SK-N-SH treated with all-trans-retinoic acid at 6 μM for 48 hours (cell line): ENCODE measurements around the gene HSCB.

Source experiments
- ATAC-seq: fragments of 200-7000 bp; cut with Tn5 transposase; 3 replicates; pipeline ENCODE4 v1.9.1; 2020; ENCODE audit warnings: mild to moderate bottlenecking, moderate library complexity
- BACH2 ChIP-seq: fragments of 250-450 bp; sonication (Bioruptor Pico); IDR thresholded peaks from 2 replicates; pipeline ENCODE4 v1.9.0; 2021; ENCODE audit warnings: mild to moderate bottlenecking, borderline replicate concordance
- CSDC2 ChIP-seq: fragments of 250-450 bp; sonication (Bioruptor Pico); IDR thresholded peaks from 2 replicates; pipeline ENCODE4 v1.5.0; 2020; ENCODE audit warnings: mild to moderate bottlenecking, moderate library complexity
- ESRRG ChIP-seq: fragments of 250-450 bp; sonication (Bioruptor Pico); IDR thresholded peaks from 2 replicates; pipeline ENCODE4 v1.6.1; 2021; ENCODE audit warnings: mild to moderate bottlenecking
- GLIS3 ChIP-seq: fragments of 250-450 bp; sonication (Bioruptor Pico); IDR thresholded peaks from 2 replicates; pipeline ENCODE4 v1.5.0; 2020; ENCODE audit warnings: mild to moderate bottlenecking, moderate library complexity
- ISL1 ChIP-seq: fragments of 250-450 bp; sonication (Bioruptor Pico); IDR thresholded peaks from 2 replicates; pipeline ENCODE4 v2.1.2; 2022; ENCODE audit warnings: mild to moderate bottlenecking, moderate library complexity
- OSR1 ChIP-seq: fragments of 250-450 bp; sonication (Bioruptor Pico); IDR thresholded peaks from 2 replicates; pipeline ENCODE4 v1.8.0; 2022; ENCODE audit warnings: moderate library complexity, mild to moderate bottlenecking, inconsistent platforms
- PPARA ChIP-seq: fragments of 250-450 bp; sonication (Bioruptor Pico); IDR thresholded peaks from 2 replicates; pipeline ENCODE4 v1.5.0; 2020; ENCODE audit warnings: mild to moderate bottlenecking, borderline replicate concordance
- RARB ChIP-seq: fragments of 250-450 bp; sonication (Bioruptor Pico); IDR thresholded peaks from 2 replicates; pipeline ENCODE4 v1.8.0; 2021; ENCODE audit warnings: mild to moderate bottlenecking, moderate library complexity
- SNAI2 ChIP-seq: fragments of 250-450 bp; sonication (Bioruptor Pico); IDR thresholded peaks from 2 replicates; pipeline ENCODE4 v1.5.0; 2020; ENCODE audit warnings: mild to moderate bottlenecking, moderate library complexity
- TCF4 ChIP-seq: fragments of 250-450 bp; sonication (Bioruptor Pico); IDR thresholded peaks from 2 replicates; pipeline ENCODE4 v1.8.0; 2021; ENCODE audit warnings: mild to moderate bottlenecking, moderate library complexity, borderline replicate concordance
- TOX ChIP-seq: fragments of 250-450 bp; sonication (Bioruptor Pico); IDR thresholded peaks from 2 replicates; pipeline ENCODE4 v1.8.0; 2021; ENCODE audit warnings: mild to moderate bottlenecking, moderate library complexity, borderline replicate concordance
- ZC3H10 ChIP-seq: fragments of 250-450 bp; sonication (Bioruptor Pico); IDR thresholded peaks from 2 replicates; pipeline ENCODE4 v1.5.1; 2021; ENCODE audit warnings: mild to moderate bottlenecking, moderate library complexity
- ZFP3 ChIP-seq: fragments of 250-450 bp; sonication (Bioruptor Pico); IDR thresholded peaks from 2 replicates; pipeline ENCODE4 v1.5.0; 2020; ENCODE audit warnings: mild to moderate bottlenecking, moderate library complexity
- ZFP30 ChIP-seq: fragments of 450-650 bp; formaldehyde crosslinking; IDR thresholded peaks from 2 replicates; pipeline ENCODE4 v1.5.0; 2022; ENCODE audit warnings: mild to moderate bottlenecking, moderate library complexity
- ZNF565 ChIP-seq: fragments of 450-650 bp; formaldehyde crosslinking; conservative IDR thresholded peaks from 2 replicates; pipeline ENCODE4 v1.5.0; 2020; ENCODE audit warnings: low read depth, mild to moderate bottlenecking, moderate library complexity
- ZNF70 ChIP-seq: fragments of 450-650 bp; formaldehyde crosslinking; IDR thresholded peaks from 2 replicates; pipeline ENCODE4 v1.5.0; 2020; ENCODE audit warnings: mild to moderate bottlenecking, moderate library complexity
- ZNF8 ChIP-seq: fragments of 450-650 bp; formaldehyde crosslinking; IDR thresholded peaks from 2 replicates; pipeline ENCODE4 v1.5.0; 2020; ENCODE audit warnings: mild to moderate bottlenecking, moderate library complexity
- TF ChIP-seq, protein P1 (sequence below): fragments of 250-450 bp; sonication (Bioruptor Pico); IDR thresholded peaks from 2 replicates; pipeline ENCODE4 v1.8.0; 2021; ENCODE audit warnings: low read depth, mild to moderate bottlenecking, moderate library complexity, borderline replicate concordance
- TF ChIP-seq, protein P2 (sequence below): fragments of 250-450 bp; sonication (Bioruptor Pico); IDR thresholded peaks from 2 replicates; pipeline ENCODE4 v1.5.1; 2020; ENCODE audit warnings: low read depth, mild to moderate bottlenecking, moderate library complexity
- TF ChIP-seq, protein P3 (sequence below): fragments of 250-450 bp; sonication (Bioruptor Pico); IDR thresholded peaks from 2 replicates; pipeline ENCODE4 v1.5.1; 2021; ENCODE audit warnings: mild to moderate bottlenecking, moderate library complexity
- TF ChIP-seq, protein P4 (sequence below): fragments of 250-450 bp; sonication (Bioruptor Pico); IDR thresholded peaks from 2 replicates; pipeline ENCODE4 v1.8.0; 2020; ENCODE audit warnings: mild to moderate bottlenecking, moderate library complexity, borderline replicate concordance
- TF ChIP-seq, protein P5 (sequence below): fragments of 250-450 bp; sonication (Bioruptor Pico); IDR thresholded peaks from 2 replicates; pipeline ENCODE4 v1.5.0; 2020; ENCODE audit warnings: mild to moderate bottlenecking, moderate library complexity

HSCB gene

DNA sequence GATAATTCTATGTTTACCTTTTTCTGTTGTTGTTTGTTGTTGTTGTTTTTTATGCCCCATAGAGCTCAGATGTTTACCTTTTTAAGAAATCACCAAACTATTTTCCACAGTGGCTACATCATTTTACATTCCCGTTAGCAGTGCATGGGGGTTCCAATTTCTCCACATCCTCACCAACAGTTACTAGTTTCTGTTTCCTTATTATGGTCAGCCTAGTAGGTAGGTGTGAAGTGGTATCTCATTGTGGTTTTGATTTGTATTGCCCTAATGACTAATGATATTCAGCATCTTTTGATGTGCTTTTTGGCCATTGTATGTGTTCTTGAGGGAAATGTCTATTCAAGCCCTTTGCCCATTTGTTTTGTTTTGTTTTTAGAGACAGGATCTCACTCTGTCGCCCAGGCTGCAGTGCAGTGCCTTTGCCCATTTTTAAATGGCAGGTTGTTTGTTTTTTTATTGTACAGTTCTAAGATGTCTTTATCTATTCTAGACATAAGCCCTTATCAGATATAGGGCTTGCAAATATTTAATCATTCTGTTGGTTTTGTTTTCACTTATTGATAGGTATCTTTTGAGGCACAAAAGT, 27.7 kb upstream of the HSCB start:
- TF ChIP-seq ZNF70 (CRISPR knock-in tag) (no peak), ZFP3 (CRISPR knock-in tag) (no peak), ESRRG (CRISPR knock-in tag) (no peak), TCF4 (no peak), ISL1 (CRISPR knock-in tag) (no peak), PPARA (no peak), OSR1 (CRISPR knock-in tag) (no peak), ZNF565 (CRISPR knock-in tag) (no peak), TOX (no peak), SNAI2 (CRISPR knock-in tag) (no peak), ZNF8 (no peak), ZFP30 (no peak), ZC3H10 (CRISPR knock-in tag) (no peak), RARB (CRISPR knock-in tag) (no peak)
- TF ChIP-seq, protein P1, sequence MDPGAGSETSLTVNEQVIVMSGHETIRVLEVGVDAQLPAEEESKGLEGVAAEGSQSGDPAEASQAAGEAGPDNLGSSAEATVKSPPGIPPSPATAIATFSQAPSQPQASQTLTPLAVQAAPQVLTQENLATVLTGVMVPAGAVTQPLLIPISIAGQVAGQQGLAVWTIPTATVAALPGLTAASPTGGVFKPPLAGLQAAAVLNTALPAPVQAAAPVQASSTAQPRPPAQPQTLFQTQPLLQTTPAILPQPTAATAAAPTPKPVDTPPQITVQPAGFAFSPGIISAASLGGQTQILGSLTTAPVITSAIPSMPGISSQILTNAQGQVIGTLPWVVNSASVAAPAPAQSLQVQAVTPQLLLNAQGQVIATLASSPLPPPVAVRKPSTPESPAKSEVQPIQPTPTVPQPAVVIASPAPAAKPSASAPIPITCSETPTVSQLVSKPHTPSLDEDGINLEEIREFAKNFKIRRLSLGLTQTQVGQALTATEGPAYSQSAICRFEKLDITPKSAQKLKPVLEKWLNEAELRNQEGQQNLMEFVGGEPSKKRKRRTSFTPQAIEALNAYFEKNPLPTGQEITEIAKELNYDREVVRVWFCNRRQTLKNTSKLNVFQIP (CRISPR knock-in tag) = no peak
- TF ChIP-seq, protein P2, sequence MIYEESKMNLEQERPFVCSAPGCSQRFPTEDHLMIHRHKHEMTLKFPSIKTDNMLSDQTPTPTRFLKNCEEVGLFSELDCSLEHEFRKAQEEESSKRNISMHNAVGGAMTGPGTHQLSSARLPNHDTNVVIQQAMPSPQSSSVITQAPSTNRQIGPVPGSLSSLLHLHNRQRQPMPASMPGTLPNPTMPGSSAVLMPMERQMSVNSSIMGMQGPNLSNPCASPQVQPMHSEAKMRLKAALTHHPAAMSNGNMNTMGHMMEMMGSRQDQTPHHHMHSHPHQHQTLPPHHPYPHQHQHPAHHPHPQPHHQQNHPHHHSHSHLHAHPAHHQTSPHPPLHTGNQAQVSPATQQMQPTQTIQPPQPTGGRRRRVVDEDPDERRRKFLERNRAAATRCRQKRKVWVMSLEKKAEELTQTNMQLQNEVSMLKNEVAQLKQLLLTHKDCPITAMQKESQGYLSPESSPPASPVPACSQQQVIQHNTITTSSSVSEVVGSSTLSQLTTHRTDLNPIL (CRISPR knock-in tag) = no peak
- TF ChIP-seq, protein P3, sequence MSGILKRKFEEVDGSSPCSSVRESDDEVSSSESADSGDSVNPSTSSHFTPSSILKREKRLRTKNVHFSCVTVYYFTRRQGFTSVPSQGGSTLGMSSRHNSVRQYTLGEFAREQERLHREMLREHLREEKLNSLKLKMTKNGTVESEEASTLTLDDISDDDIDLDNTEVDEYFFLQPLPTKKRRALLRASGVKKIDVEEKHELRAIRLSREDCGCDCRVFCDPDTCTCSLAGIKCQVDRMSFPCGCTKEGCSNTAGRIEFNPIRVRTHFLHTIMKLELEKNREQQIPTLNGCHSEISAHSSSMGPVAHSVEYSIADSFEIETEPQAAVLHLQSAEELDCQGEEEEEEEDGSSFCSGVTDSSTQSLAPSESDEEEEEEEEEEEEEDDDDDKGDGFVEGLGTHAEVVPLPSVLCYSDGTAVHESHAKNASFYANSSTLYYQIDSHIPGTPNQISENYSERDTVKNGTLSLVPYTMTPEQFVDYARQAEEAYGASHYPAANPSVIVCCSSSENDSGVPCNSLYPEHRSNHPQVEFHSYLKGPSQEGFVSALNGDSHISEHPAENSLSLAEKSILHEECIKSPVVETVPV (CRISPR knock-in tag) = no peak
- TF ChIP-seq, protein P4, sequence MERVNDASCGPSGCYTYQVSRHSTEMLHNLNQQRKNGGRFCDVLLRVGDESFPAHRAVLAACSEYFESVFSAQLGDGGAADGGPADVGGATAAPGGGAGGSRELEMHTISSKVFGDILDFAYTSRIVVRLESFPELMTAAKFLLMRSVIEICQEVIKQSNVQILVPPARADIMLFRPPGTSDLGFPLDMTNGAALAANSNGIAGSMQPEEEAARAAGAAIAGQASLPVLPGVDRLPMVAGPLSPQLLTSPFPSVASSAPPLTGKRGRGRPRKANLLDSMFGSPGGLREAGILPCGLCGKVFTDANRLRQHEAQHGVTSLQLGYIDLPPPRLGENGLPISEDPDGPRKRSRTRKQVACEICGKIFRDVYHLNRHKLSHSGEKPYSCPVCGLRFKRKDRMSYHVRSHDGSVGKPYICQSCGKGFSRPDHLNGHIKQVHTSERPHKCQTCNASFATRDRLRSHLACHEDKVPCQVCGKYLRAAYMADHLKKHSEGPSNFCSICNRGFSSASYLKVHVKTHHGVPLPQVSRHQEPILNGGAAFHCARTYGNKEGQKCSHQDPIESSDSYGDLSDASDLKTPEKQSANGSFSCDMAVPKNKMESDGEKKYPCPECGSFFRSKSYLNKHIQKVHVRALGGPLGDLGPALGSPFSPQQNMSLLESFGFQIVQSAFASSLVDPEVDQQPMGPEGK = no peak
- ATAC-seq = no peak

DNA sequence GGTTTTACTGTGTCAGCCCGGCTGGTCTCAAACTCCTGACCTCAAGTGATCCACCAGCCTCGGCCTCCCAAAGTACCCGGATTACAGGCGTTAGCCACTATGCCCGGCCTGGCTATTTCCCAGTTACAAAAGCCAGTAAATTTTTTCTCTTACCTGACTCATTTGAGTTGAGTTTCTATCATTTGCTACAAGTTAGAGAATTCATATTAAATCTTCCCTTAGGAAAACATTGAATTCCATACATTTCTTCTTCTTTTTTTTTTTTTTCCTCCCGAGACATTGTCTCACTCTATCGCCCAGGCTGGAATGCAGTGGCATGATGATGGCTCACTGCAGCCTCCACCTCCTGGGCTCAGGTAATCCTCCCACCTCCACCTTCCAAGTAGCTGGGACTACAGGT, 26.2 kb upstream of the HSCB start:
- ATAC-seq = no peak
- TF ChIP-seq SNAI2 (CRISPR knock-in tag) = no peak
- TF ChIP-seq, protein P5, sequence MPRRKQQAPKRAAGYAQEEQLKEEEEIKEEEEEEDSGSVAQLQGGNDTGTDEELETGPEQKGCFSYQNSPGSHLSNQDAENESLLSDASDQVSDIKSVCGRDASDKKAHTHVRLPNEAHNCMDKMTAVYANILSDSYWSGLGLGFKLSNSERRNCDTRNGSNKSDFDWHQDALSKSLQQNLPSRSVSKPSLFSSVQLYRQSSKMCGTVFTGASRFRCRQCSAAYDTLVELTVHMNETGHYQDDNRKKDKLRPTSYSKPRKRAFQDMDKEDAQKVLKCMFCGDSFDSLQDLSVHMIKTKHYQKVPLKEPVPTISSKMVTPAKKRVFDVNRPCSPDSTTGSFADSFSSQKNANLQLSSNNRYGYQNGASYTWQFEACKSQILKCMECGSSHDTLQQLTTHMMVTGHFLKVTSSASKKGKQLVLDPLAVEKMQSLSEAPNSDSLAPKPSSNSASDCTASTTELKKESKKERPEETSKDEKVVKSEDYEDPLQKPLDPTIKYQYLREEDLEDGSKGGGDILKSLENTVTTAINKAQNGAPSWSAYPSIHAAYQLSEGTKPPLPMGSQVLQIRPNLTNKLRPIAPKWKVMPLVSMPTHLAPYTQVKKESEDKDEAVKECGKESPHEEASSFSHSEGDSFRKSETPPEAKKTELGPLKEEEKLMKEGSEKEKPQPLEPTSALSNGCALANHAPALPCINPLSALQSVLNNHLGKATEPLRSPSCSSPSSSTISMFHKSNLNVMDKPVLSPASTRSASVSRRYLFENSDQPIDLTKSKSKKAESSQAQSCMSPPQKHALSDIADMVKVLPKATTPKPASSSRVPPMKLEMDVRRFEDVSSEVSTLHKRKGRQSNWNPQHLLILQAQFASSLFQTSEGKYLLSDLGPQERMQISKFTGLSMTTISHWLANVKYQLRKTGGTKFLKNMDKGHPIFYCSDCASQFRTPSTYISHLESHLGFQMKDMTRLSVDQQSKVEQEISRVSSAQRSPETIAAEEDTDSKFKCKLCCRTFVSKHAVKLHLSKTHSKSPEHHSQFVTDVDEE (CRISPR knock-in tag) = no peak
- TF ChIP-seq, protein P3 (CRISPR knock-in tag) = no peak
- TF ChIP-seq, protein P1 (CRISPR knock-in tag) = no peak
- TF ChIP-seq ZFP3 (CRISPR knock-in tag) = no peak
- no peak for TF ChIP-seq ZFP30
- no peak for TF ChIP-seq ZNF8
- TF ChIP-seq CSDC2 = no peak
- TF ChIP-seq GLIS3 = no peak
- TF ChIP-seq, protein P4 = no peak
- no peak for TF ChIP-seq TCF4
- no peak for TF ChIP-seq BACH2 (CRISPR knock-in tag)
- no peak for TF ChIP-seq ESRRG (CRISPR knock-in tag)
- no peak for TF ChIP-seq ISL1 (CRISPR knock-in tag)
- TF ChIP-seq ZNF565 (CRISPR knock-in tag) = no peak
- TF ChIP-seq ZNF70 (CRISPR knock-in tag) = no peak
- TF ChIP-seq, protein P2 (CRISPR knock-in tag) = no peak
- no peak for TF ChIP-seq PPARA
- no peak for TF ChIP-seq TOX
- TF ChIP-seq ZC3H10 (CRISPR knock-in tag) = no peak
